ENCODE data around the gene WSCD2.

The WSCD2 gene

GRCh38 chr12:108239378-108239777 lies 110.3 kb downstream of the WSCD2 start:
- DNase-seq = no peak

GRCh38 chr12:108240027-108240785 lies 111.1 kb downstream of the WSCD2 start:
- DNase-seq = no peak

- no peak for DNase-seq
Observed at GRCh38 chr12:108240928-108241327, 111.8 kb downstream of the WSCD2 start.

- DNase-seq = no peak
Observed at GRCh38 chr12:108241986-108242703, 113.1 kb downstream of the WSCD2 start.

GRCh38 chr12:108247130-108247529 lies 118.0 kb downstream of the WSCD2 start:
- DNase-seq = no peak

GRCh38 chr12:108248011-108248410 lies 118.9 kb downstream of the WSCD2 start:
- no peak for DNase-seq

- DNase-seq = no peak
Observed at GRCh38 chr12:108252523-108252922, 123.4 kb downstream of the WSCD2 start.

- DNase-seq = no peak
Observed at GRCh38 chr12:108253540-108253939, 124.5 kb downstream of the WSCD2 start.

GRCh38 chr12:108254030-108254429 lies 124.9 kb downstream of the WSCD2 start:
- no peak for DNase-seq

- no peak for DNase-seq
Observed at GRCh38 chr12:108254517-108255251, 125.6 kb downstream of the WSCD2 start.

GRCh38 chr12:108255252-108255602 lies 126.1 kb downstream of the WSCD2 start:
- DNase-seq = no peak

- DNase-seq = no peak
Observed at GRCh38 chr12:108257004-108257403, 127.9 kb downstream of the WSCD2 start.

GRCh38 chr12:108257610-108258106 lies 128.6 kb downstream of the WSCD2 start:
- DNase-seq = no peak

GRCh38 chr12:108260039-108260438 lies 131.0 kb downstream of the WSCD2 start:
- no peak for DNase-seq

GRCh38 chr12:108260969-108261368 lies 131.9 kb downstream of the WSCD2 start:
- no peak for DNase-seq

GRCh38 chr12:108265505-108265904 lies 136.4 kb downstream of the WSCD2 start:
- no peak for DNase-seq

- DNase-seq = no peak
Observed at GRCh38 chr12:108266131-108266530, 137.0 kb downstream of the WSCD2 start.

GRCh38 chr12:108267450-108267849 lies 138.4 kb downstream of the WSCD2 start:
- DNase-seq = no peak

- no peak for DNase-seq
Observed at GRCh38 chr12:108268397-108268796, 139.3 kb downstream of the WSCD2 start.

GRCh38 chr12:108269224-108269623 lies 140.1 kb downstream of the WSCD2 start:
- no peak for DNase-seq

GRCh38 chr12:108270035-108270848 lies 141.2 kb downstream of the WSCD2 start:
- DNase-seq = no peak

- DNase-seq = no peak
Observed at GRCh38 chr12:108270849-108271143, 141.7 kb downstream of the WSCD2 start.

All from stimulated activated CD4-positive, alpha-beta T cell treated with anti-CD3 and anti-CD28 coated beads, Interleukin-4, amount 100 ng/mL, for 24 hours (primary cell).